ENCODE data around the gene SH3RF3.

DNA sequence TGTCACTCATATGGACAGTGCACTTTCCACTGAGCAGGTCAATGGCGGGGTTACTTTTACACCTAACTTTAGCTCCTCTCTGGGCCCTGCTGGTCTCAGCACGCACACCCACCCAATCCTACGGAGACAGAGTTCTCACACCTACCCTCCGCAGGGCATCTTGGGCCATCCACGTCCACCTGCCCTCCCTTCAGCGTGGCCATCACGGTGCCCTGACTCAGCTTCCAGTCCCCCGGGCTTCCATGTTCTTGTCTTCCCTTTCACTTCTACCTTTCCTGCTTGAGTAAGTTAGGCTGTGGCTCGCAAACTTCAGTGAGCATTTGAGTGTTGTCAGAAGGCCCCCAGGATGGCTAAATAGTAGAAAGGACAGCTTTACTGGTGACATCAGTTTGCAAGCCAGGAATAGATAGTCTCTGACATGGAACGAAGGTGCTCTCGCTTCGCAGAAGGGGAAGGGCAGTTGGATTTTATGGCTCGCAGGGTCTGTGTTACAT lies 252.4 kb downstream of the SH3RF3 start:
- TF ChIP-seq SUZ12 (IDR thresholded peaks at IDR 0.05; ENCODE audit: extremely low read depth, insufficient read depth, insufficient read length) (no peak), YY1 (IDR thresholded peaks at IDR 0.05; ENCODE audit: insufficient read depth, insufficient read length) (no peak)

All from NT2/D1 (cell line).